ENCODE measurements around the gene EHD3.

DNA sequence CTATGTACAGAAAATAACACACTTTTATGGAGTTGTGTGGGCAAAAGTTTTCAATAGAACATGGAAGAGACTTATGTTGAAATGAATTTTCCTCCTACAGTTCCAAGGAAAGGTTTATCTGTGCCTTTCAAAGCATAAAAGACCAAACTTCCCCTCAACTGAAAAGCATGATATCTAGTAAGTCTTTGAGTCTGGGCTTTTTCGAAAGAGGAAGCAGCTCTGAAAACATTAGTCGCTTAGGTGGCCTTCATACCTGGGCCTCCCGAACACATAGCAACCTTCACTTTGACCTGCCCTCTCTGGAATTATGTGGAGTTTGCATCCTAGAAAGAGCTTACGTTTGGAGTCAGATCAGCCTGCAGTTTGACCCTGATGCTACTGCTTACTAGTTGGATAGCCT lies 11.9 kb upstream of the EHD3 start:
- TF ChIP-seq, protein P1, sequence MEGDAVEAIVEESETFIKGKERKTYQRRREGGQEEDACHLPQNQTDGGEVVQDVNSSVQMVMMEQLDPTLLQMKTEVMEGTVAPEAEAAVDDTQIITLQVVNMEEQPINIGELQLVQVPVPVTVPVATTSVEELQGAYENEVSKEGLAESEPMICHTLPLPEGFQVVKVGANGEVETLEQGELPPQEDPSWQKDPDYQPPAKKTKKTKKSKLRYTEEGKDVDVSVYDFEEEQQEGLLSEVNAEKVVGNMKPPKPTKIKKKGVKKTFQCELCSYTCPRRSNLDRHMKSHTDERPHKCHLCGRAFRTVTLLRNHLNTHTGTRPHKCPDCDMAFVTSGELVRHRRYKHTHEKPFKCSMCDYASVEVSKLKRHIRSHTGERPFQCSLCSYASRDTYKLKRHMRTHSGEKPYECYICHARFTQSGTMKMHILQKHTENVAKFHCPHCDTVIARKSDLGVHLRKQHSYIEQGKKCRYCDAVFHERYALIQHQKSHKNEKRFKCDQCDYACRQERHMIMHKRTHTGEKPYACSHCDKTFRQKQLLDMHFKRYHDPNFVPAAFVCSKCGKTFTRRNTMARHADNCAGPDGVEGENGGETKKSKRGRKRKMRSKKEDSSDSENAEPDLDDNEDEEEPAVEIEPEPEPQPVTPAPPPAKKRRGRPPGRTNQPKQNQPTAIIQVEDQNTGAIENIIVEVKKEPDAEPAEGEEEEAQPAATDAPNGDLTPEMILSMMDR (IDR thresholded peaks at IDR 0.05; ENCODE audit: control extremely low read depth in 1 of 3, insufficient read depth in 1 of 3, low read depth in 1 of 3, low read length in 3 of 3) = no peak
- TF ChIP-seq CREB1 (IDR thresholded peaks at IDR 0.05) (no peak), EZH2 (IDR thresholded peaks at IDR 0.05; ENCODE audit: low read depth, low read length, severe bottlenecking) (no peak), RNF2 (IDR thresholded peaks at IDR 0.05; ENCODE audit: borderline replicate concordance, low read depth, low read length, missing control alignments, poor library complexity, severe bottlenecking) (no peak), EGR1 (IDR thresholded peaks at IDR 0.05; ENCODE audit: borderline replicate concordance, low read depth, low read length) (no peak), GTF2F1 (IDR thresholded peaks at IDR 0.05; ENCODE audit: borderline replicate concordance, low read depth, low read length) (no peak), POLR2AphosphoS5 (IDR thresholded peaks at IDR 0.05; ENCODE audit: low read depth, low read length) (no peak), YY1 (IDR thresholded peaks at IDR 0.05; ENCODE audit: low read depth, low read length) (no peak)

Measured in H1 (cell line).